K562 (cell line): Measurements from ENCODE around the gene TIMM50.

Source experiments
- PHF8 ChIP-seq: fragments of 200-600 bp; sonication (generic); IDR thresholded peaks from 2 replicates; pipeline ENCODE4 v1.6.1; 2012; ENCODE audit warnings: mixed run types, mild to moderate bottlenecking, inconsistent platforms, low read length, moderate library complexity, borderline replicate concordance
- TF ChIP-seq, protein P1 (sequence below), 3 experiments: IDR thresholded peaks in 2 of 3; conservative IDR thresholded peaks in 1 of 3; 2 replicates each; pipeline ENCODE4 v1.5.1; 2011 to 2012; ENCODE audit warnings: low read length in 3 of 3, mild to moderate bottlenecking in 3 of 3, control low read depth in 2 of 3, improper control_type of control experiment in 1 of 3, inconsistent platforms in 1 of 3, low read depth in 1 of 3, mixed read lengths in 1 of 3, moderate library complexity in 1 of 3; ENCODE audit not compliant: insufficient read depth in 2 of 3

DNA sequence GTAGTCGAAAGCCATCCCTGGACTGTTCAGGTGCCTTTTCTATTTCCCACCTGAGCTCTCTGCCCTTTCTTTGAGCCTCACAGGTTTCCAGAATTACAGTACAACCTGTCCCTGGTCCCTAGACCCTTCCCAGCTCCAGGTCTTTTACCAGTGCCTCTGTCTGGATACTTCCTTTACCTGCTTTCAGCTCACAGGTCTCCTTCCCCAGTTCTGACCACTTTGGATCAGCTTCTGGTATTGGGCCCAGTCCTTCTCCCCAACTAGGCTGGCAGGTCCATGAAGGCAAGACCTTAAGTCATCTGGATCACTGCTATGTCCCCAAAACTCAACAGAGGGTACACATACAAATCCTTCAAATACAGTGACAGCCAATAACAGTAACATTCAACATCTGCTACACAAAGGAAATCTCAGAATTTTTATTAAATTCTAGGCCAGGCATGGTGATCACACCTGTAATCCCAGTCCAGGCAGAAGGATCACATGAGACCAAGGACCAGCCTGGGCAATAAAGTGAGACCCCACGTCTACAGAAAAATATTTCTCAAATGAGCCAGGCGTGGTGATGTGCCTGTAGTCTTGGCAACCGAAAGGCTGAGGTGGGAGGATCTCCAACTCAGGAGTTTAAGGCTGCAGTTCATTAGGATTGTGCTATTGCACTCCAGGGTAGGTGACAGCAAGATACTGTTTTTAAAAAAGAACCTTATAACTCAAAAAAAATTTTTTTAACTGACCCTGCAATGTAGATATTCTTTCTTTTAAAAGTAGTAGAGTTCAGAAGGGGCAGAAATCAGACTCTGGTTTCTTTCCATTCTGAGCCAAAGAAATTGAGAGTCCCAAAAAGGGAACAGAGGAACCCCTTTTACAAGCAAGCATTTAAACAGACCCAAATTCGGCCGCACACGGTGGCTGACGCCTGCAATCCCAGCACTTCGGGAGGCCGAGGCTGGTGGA lies 46.2 kb upstream of the TIMM50 start:
- TF ChIP-seq, protein P1, sequence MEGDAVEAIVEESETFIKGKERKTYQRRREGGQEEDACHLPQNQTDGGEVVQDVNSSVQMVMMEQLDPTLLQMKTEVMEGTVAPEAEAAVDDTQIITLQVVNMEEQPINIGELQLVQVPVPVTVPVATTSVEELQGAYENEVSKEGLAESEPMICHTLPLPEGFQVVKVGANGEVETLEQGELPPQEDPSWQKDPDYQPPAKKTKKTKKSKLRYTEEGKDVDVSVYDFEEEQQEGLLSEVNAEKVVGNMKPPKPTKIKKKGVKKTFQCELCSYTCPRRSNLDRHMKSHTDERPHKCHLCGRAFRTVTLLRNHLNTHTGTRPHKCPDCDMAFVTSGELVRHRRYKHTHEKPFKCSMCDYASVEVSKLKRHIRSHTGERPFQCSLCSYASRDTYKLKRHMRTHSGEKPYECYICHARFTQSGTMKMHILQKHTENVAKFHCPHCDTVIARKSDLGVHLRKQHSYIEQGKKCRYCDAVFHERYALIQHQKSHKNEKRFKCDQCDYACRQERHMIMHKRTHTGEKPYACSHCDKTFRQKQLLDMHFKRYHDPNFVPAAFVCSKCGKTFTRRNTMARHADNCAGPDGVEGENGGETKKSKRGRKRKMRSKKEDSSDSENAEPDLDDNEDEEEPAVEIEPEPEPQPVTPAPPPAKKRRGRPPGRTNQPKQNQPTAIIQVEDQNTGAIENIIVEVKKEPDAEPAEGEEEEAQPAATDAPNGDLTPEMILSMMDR (IDR thresholded peaks at IDR 0.05 in 2 of 3, conservative IDR thresholded peaks at IDR 0.05 in 1 of 3; ENCODE audit: insufficient read depth in 2 of 3, low read depth in 1 of 3, low read length in 3 of 3) = no peak
- no peak for TF ChIP-seq PHF8
